GM19023 (cell line): ENCODE measurements around the gene CYP11A1.

Experiments
- ATAC-seq: cut with Tn5 transposase; IDR thresholded peaks from one replicate; pipeline ENCODE4 v1.9.1; 2021; ENCODE audit warnings: mild to moderate bottlenecking, moderate library complexity; ENCODE audit not compliant: unreplicated experiment

The CYP11A1 gene

GRCh38 chr15:74328331-74329056 is 39.0 kb downstream of the CYP11A1 start:
- no peak for ATAC-seq

DNA sequence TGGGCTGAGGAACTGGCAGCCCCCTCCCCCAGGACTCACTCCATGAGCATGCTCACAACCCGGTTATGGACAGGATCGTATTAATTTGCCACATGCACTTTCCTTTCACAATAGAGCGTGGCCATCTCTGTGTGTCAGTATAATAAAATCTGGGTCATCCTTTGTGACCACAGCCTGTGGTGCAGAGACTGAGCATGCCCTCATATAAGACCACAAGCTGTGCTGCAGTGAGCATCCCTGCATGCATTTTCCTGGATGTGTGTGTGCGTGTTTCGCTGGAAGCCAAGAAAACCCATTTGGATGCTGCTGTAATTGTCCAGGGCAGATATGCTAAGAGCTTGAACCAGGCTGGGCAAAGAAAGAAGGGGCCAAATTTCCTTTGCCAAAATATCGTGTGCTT is 39.7 kb downstream of the CYP11A1 start:
- no peak for ATAC-seq

GRCh38 chr15:74326746-74327145 is 40.7 kb downstream of the CYP11A1 start:
- ATAC-seq: no peak

- ATAC-seq: no peak
Observed at GRCh38 chr15:74324714-74325113, 42.7 kb downstream of the CYP11A1 start.

DNA sequence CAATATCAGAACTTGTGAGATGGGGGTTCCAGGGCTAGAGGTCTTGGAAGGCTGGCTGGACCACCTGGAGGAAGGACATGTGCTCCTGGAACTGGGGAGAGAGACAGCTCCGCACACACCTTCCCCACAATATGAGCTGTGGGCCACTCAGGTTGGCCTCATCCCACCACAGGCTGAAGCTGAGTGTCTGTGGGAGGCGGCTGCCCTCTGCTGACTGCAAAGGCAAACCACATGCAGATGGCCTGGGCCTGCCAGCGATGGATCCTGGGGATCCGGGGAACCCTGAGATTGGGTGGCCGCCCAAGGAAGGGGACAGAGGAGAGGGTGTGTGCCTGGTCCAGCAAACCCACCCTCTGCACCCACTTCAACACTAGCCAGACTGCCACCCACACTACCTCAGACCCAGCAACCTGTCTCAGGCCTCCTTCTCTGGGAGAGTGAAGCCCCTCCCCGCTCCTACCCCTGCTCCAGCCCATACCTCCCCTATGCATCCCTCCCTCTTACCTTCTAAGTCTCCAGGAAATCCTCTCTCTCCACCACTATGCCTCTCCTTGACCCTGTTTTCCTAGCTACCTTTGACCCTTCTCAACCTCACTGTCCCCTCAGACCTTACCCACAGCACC is 44.8 kb downstream of the CYP11A1 start:
- no peak for ATAC-seq

- ATAC-seq: no peak
Observed at GRCh38 chr15:74320352-74321247, 46.8 kb downstream of the CYP11A1 start.

DNA sequence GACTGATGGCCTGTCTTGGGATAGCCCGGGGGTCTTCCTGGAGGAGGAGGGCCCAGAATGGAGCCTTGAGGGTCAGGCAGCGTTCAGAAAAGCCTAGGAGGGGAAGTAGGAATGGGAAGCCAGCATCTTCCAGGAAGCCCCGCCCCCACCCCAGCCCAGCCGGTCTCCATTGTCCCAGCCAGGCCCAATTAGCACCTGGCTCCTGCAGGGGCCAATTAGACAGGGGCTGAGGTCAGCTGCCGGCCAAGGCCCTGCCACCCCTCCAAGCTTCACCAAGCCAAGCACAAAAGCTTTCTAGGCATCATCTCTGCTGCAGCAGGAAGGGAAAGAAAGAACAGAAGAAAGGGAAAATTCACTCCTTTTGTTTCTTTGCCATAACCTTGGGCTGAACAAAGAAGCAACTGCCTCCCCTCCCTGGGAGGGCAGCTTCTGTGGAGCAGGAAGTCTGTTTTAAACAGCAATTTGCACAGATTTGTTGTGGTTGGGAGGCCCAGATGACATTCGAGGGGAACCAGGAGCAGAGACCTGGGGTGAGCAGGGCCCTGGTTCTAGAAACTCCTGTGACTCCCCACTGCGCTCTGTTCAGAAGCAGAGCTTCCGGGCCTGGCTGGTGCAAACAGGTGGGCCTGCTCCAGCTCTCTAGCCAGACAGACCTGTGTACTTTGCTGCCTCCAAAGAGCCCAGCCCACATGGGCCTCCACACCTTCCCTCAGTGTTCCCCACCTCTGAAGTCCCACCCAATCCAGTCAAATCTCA is 47.7 kb downstream of the CYP11A1 start:
- no peak for ATAC-seq

- ATAC-seq: no peak
Observed at GRCh38 chr15:74319138-74319460, 48.3 kb downstream of the CYP11A1 start.

- no peak for ATAC-seq
Observed at GRCh38 chr15:74318376-74319137, 48.9 kb downstream of the CYP11A1 start.

DNA sequence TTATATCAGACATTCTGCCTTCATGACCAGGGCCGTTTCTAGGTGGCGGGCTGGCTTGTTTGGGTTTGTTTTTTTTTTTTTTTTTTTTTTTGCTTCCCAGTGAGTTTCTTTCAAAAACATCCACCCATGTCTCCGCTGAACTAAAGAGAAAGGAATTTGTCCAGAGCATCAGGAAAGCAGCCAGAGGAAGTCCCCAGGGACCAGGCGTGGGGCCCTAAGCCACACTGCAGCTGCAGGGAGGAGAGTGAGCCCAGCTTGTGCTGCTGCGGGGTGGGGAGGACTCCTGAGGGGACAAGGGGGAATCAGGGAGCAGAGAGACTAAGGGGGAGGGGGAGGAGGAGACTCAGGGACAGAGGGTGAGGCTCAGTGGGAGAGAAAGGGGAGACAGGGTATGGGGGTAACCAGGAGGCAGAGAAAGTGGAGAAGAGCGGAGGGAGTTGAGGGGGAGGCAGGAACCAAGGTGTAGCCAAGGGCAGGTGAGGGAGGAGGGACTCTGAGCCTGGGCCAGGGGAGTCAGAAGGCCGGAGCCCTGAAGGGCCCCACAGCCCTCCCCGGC is 49.5 kb downstream of the CYP11A1 start:
- no peak for ATAC-seq

GRCh38 chr15:74316141-74316540 is 51.3 kb downstream of the CYP11A1 start:
- no peak for ATAC-seq

- no peak for ATAC-seq
Observed at GRCh38 chr15:74315626-74316025, 51.8 kb downstream of the CYP11A1 start.

DNA sequence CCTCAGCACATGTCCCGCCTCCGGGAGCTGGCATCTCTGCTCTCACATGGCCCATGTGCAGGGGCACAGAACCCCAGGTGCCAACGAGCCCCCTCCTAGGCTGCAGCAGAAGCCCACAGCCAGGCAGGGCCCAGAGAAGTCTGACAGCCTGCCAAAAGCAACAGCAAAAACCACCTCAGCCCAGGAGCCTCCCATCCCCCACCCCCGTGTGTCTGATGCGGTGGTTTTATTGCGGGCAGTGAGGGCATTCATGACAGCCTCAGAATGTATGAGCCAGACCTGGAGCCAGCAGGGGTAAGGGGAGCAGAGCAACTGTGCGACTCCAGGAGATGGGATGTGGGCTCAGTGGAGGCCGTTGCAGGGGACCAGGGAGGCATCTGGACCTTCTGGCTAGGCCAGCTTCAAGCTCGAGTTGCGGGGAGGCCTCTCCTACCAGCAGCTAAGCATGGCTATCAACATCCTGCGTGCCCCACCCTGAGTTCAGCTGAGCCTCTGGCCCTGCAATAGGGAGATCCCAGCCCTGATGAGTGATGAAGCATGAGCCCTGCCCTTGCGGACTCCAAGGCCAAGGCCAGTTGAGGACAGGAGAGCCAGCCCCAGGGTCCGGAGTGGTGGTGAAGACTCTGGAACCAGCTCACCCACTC is 52.5 kb downstream of the CYP11A1 start:
- no peak for ATAC-seq

- ATAC-seq: no peak
Observed at GRCh38 chr15:74313889-74314288, 53.6 kb downstream of the CYP11A1 start.

- no peak for ATAC-seq
Observed at GRCh38 chr15:74312445-74313007, 54.9 kb downstream of the CYP11A1 start.

- no peak for ATAC-seq
Observed at GRCh38 chr15:74311734-74312444, 55.6 kb downstream of the CYP11A1 start.

GRCh38 chr15:74307827-74308811 is 59.3 kb downstream of the CYP11A1 start:
- ATAC-seq: no peak
